ENCODE measurements around the gene PCDHAC1. TPM values are rescaled to one million over a fixed set of nuclear protein-coding genes. Genes with fewer than 3 reads are reported as not detected.

The PCDHAC1 gene
- total RNA-seq, 1 experiment from 2014 or later: not detected

GRCh38 chr5:140916325-140916724, 9.8 kb upstream of the PCDHAC1 start:
- H2AFZ ChIP-seq (ENCODE audit: low read length): no peak overlapping the region
- H3K4me1 ChIP-seq (ENCODE audit: low read length): no peaks in the 10 kb centered on the region
- H3K27me3 ChIP-seq (ENCODE audit: low read length): no peaks in the 10 kb centered on the region
- H3K4me2 ChIP-seq (ENCODE audit: low read depth, low read length, poor library complexity, severe bottlenecking): no peak overlapping the region
- H3K9me2 ChIP-seq (replicated peaks; ENCODE audit: insufficient read depth, low read length): 0 out of 2 replicates have a peak, but pooled peaks cover 3% of the 10 kb centered on the region
- no peaks in the 10 kb centered on the region for H4K20me1 ChIP-seq (ENCODE audit: insufficient read depth, low read depth, low read length)
- H3K9ac ChIP-seq (ENCODE audit: low read length): no peak overlapping the region
- H3K9me3 ChIP-seq (ENCODE audit: low read length): no peaks in the 10 kb centered on the region
- H3K79me2 ChIP-seq (ENCODE audit: low read length): no peaks in the 10 kb centered on the region
- H3K4me3 ChIP-seq (ENCODE audit: low read length): no peak overlapping the region
- DNase-seq: no peak
- H3K36me3 ChIP-seq (ENCODE audit: insufficient read depth, low read length): no peaks in the 10 kb centered on the region
- H3K27ac ChIP-seq (ENCODE audit: low read length): no peak overlapping the region

DNA sequence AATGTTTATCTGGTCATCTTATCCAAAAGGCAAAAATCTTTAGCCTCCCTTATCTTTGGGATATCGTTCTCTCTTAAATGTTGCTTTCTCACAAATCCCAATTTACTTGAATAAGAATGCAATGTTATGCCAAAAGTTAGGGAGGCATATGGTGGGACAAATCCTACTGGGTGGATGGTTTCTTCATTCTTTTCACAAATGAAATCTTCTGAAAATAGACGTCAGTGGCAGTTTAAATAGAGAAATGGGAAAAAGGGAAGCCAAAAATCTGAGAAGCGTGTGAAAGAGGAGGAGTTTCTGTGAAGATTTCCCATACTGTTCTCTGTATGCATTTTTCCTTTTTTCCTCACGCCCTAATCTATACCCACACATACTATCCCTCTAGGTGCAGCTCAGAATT, 2.5 kb upstream of the PCDHAC1 start:
- Histone ChIP-seq H3K36me3 (ENCODE audit: insufficient read depth, low read length) (no peaks in the 10 kb centered on the region), H3K9me2 (replicated peaks; ENCODE audit: insufficient read depth, low read length) (no peaks in the 10 kb centered on the region), H3K27me3 (ENCODE audit: low read length) (no peaks in the 10 kb centered on the region), H2AFZ (ENCODE audit: low read length) (no peak overlapping the region), H3K4me2 (ENCODE audit: low read depth, low read length, poor library complexity, severe bottlenecking) (no peak overlapping the region), H4K20me1 (ENCODE audit: insufficient read depth, low read depth, low read length) (no peaks in the 10 kb centered on the region), H3K27ac (ENCODE audit: low read length) (no peak overlapping the region), H3K79me2 (ENCODE audit: low read length) (no peaks in the 10 kb centered on the region), H3K4me1 (ENCODE audit: low read length) (no peaks in the 10 kb centered on the region), H3K9ac (ENCODE audit: low read length) (no peak overlapping the region), H3K4me3 (ENCODE audit: low read length) (no peak overlapping the region), H3K9me3 (ENCODE audit: low read length) (no peaks in the 10 kb centered on the region)
- DNase-seq: no peak

- no peaks in the 10 kb centered on the region for H3K36me3 ChIP-seq (ENCODE audit: insufficient read depth, low read length)
- no peaks in the 10 kb centered on the region for H3K9me3 ChIP-seq (ENCODE audit: low read length)
- no peak overlapping the region for H3K4me3 ChIP-seq (ENCODE audit: low read length)
- no peak overlapping the region for H2AFZ ChIP-seq (ENCODE audit: low read length)
- H3K27me3 ChIP-seq (ENCODE audit: low read length): no peaks in the 10 kb centered on the region
- DNase-seq: no peak
- no peaks in the 10 kb centered on the region for H4K20me1 ChIP-seq (ENCODE audit: insufficient read depth, low read depth, low read length)
- no peak overlapping the region for H3K4me2 ChIP-seq (ENCODE audit: low read depth, low read length, poor library complexity, severe bottlenecking)
- no peak overlapping the region for H3K27ac ChIP-seq (ENCODE audit: low read length)
- no peaks in the 10 kb centered on the region for H3K9me2 ChIP-seq (replicated peaks; ENCODE audit: insufficient read depth, low read length)
- no peaks in the 10 kb centered on the region for H3K79me2 ChIP-seq (ENCODE audit: low read length)
- no peak overlapping the region for H3K9ac ChIP-seq (ENCODE audit: low read length)
- no peaks in the 10 kb centered on the region for H3K4me1 ChIP-seq (ENCODE audit: low read length)
Measured at GRCh38 chr5:140926443-140927227, 536 bp downstream of the PCDHAC1 start.

- Histone ChIP-seq H3K9me3 (ENCODE audit: low read length) (no peaks in the 10 kb centered on the region), H2AFZ (ENCODE audit: low read length) (no peak overlapping the region), H3K9ac (ENCODE audit: low read length) (no peak overlapping the region), H3K4me2 (ENCODE audit: low read depth, low read length, poor library complexity, severe bottlenecking) (no peak overlapping the region), H3K36me3 (ENCODE audit: insufficient read depth, low read length) (no peaks in the 10 kb centered on the region), H4K20me1 (ENCODE audit: insufficient read depth, low read depth, low read length) (no peaks in the 10 kb centered on the region), H3K9me2 (replicated peaks; ENCODE audit: insufficient read depth, low read length) (no peaks in the 10 kb centered on the region), H3K27ac (ENCODE audit: low read length) (no peak overlapping the region), H3K4me1 (ENCODE audit: low read length) (no peaks in the 10 kb centered on the region), H3K4me3 (ENCODE audit: low read length) (no peak overlapping the region), H3K79me2 (ENCODE audit: low read length) (no peaks in the 10 kb centered on the region), H3K27me3 (ENCODE audit: low read length) (no peaks in the 10 kb centered on the region)
- DNase-seq: no peak
Measured at GRCh38 chr5:140927228-140927573, 1.1 kb downstream of the PCDHAC1 start.

GRCh38 chr5:140934964-140935606, 9.0 kb downstream of the PCDHAC1 start:
- H3K4me3 ChIP-seq (ENCODE audit: low read length): no peak overlapping the region
- no peak overlapping the region for H2AFZ ChIP-seq (ENCODE audit: low read length)
- no peak overlapping the region for H3K4me2 ChIP-seq (ENCODE audit: low read depth, low read length, poor library complexity, severe bottlenecking)
- no peaks in the 10 kb centered on the region for H3K4me1 ChIP-seq (ENCODE audit: low read length)
- H3K9me3 ChIP-seq (ENCODE audit: low read length): no peaks in the 10 kb centered on the region
- DNase-seq: no peak
- H3K9ac ChIP-seq (ENCODE audit: low read length): no peak overlapping the region
- H4K20me1 ChIP-seq (ENCODE audit: insufficient read depth, low read depth, low read length): no peaks in the 10 kb centered on the region
- H3K9me2 ChIP-seq (replicated peaks; ENCODE audit: insufficient read depth, low read length): no peaks in the 10 kb centered on the region
- H3K79me2 ChIP-seq (ENCODE audit: low read length): no peaks in the 10 kb centered on the region
- no peak overlapping the region for H3K27ac ChIP-seq (ENCODE audit: low read length)
- H3K36me3 ChIP-seq (ENCODE audit: insufficient read depth, low read length): no peaks in the 10 kb centered on the region
- H3K27me3 ChIP-seq (ENCODE audit: low read length): no peaks in the 10 kb centered on the region

DNA sequence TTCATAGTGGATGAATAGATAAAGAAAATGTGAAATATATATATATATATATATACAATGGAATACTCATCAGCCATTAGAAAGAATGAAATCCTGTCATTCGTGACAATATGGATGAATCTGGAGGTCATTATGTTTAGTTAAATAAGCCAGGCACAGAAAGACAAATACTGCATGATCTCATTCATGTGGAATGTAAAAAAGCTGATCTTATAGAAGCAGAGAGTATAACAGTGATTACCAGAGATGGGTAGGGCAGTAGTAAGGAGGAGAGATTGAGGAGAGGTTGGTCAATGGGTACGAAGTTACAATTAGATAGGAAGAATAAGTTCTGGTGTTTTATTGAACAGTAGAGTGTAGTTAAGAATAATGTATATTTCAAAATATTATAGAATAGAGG, 20.5 kb downstream of the PCDHAC1 start:
- Histone ChIP-seq H3K9me3 (ENCODE audit: low read length) (no peaks in the 10 kb centered on the region), H3K4me2 (ENCODE audit: low read depth, low read length, poor library complexity, severe bottlenecking) (no peak overlapping the region), H3K4me1 (ENCODE audit: low read length) (no peaks in the 10 kb centered on the region), H3K27ac (ENCODE audit: low read length) (no peak overlapping the region), H3K9ac (ENCODE audit: low read length) (no peak overlapping the region), H4K20me1 (ENCODE audit: insufficient read depth, low read depth, low read length) (no peaks in the 10 kb centered on the region), H3K79me2 (ENCODE audit: low read length) (no peaks in the 10 kb centered on the region), H3K36me3 (ENCODE audit: insufficient read depth, low read length) (no peaks in the 10 kb centered on the region), H2AFZ (ENCODE audit: low read length) (no peak overlapping the region), H3K9me2 (replicated peaks; ENCODE audit: insufficient read depth, low read length) (no peaks in the 10 kb centered on the region; the same call in 1 of the 2 replicates), H3K27me3 (ENCODE audit: low read length) (no peaks in the 10 kb centered on the region), H3K4me3 (ENCODE audit: low read length) (no peak overlapping the region)
- no peak for DNase-seq

- Histone ChIP-seq H3K79me2 (ENCODE audit: low read length) (no peaks in the 10 kb centered on the region), H3K4me3 (ENCODE audit: low read length) (no peak overlapping the region), H3K9me2 (replicated peaks; ENCODE audit: insufficient read depth, low read length) (no peaks in the 10 kb centered on the region; the same call in 1 of the 2 replicates), H3K9me3 (ENCODE audit: low read length) (no peaks in the 10 kb centered on the region), H3K36me3 (ENCODE audit: insufficient read depth, low read length) (no peaks in the 10 kb centered on the region), H4K20me1 (ENCODE audit: insufficient read depth, low read depth, low read length) (no peaks in the 10 kb centered on the region), H3K27me3 (ENCODE audit: low read length) (no peaks in the 10 kb centered on the region), H3K27ac (ENCODE audit: low read length) (no peak overlapping the region), H2AFZ (ENCODE audit: low read length) (no peak overlapping the region), H3K9ac (ENCODE audit: low read length) (no peak overlapping the region), H3K4me2 (ENCODE audit: low read depth, low read length, poor library complexity, severe bottlenecking) (no peak overlapping the region), H3K4me1 (ENCODE audit: low read length) (no peaks in the 10 kb centered on the region)
- no peak for DNase-seq
Measured at GRCh38 chr5:140951636-140952035, 25.5 kb downstream of the PCDHAC1 start.

DNA sequence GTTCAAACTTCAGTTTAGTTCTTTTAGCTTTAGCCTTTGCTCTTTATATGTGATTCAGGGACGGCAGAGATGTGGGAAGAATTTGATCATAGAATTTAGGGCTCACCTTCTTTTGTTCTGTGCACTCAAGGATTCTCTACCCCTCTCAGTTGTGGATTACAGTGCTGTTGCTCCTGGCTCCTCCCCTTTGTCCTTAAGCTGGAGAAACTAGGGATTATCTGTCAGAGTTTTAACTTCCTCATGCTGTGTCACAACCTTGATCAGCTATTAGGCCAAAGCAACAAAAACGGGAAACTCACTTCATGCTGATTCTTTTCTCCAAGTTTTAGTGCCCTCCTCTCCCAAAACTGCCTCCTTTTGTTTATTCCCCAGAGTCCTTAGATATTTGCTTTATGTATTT, 27.1 kb downstream of the PCDHAC1 start:
- H3K9ac ChIP-seq (ENCODE audit: low read length): no peak overlapping the region
- H3K9me3 ChIP-seq (ENCODE audit: low read length): no peaks in the 10 kb centered on the region
- H3K9me2 ChIP-seq (replicated peaks; ENCODE audit: insufficient read depth, low read length): no peaks in the 10 kb centered on the region; the same call in 1 of the 2 replicates
- DNase-seq: no peak
- H3K27me3 ChIP-seq (ENCODE audit: low read length): no peaks in the 10 kb centered on the region
- no peaks in the 10 kb centered on the region for H3K79me2 ChIP-seq (ENCODE audit: low read length)
- no peak overlapping the region for H3K4me3 ChIP-seq (ENCODE audit: low read length)
- H3K4me1 ChIP-seq (ENCODE audit: low read length): no peaks in the 10 kb centered on the region
- no peak overlapping the region for H3K27ac ChIP-seq (ENCODE audit: low read length)
- no peak overlapping the region for H2AFZ ChIP-seq (ENCODE audit: low read length)
- no peak overlapping the region for H3K4me2 ChIP-seq (ENCODE audit: low read depth, low read length, poor library complexity, severe bottlenecking)
- H4K20me1 ChIP-seq (ENCODE audit: insufficient read depth, low read depth, low read length): no peaks in the 10 kb centered on the region
- H3K36me3 ChIP-seq (ENCODE audit: insufficient read depth, low read length): no peaks in the 10 kb centered on the region
